Measurements from ENCODE around the gene HSF2.
"Not testable (repeated sequence)": the region's sequence is repeated elsewhere in the genome, so short reads cannot be mapped to it uniquely, and the experiment has no call there.

GRCh38 chr6:122455116-122455515, 55.7 kb downstream of the HSF2 start:
- TF ChIP-seq CTCF, POLR2A (IDR thresholded peaks at IDR 0.05): not testable (repeated sequence)

Data from ovary (tissue), 3 donors.